CD4-positive, alpha-beta T cell treated with Interleukin-12 subunit alpha and Interleukin-12 subunit beta, for 1 hour (primary cell): ENCODE results near the gene EGR2.
A peak's percentile ranks its signal among the peaks of the same experiment; 100 is the strongest.

Source experiments
- DNase-seq: peaks from one replicate; pipeline ENCODE4 v3.0.0-alpha.2; 2020

The EGR2 gene

GRCh38 chr10:62817766-62818425 is 1.7 kb upstream of the EGR2 start:
- peak; percentile 74 for DNase-seq

- DNase-seq = no peak
Observed at GRCh38 chr10:62817121-62817765, 1.1 kb upstream of the EGR2 start.

- no peak for DNase-seq
Observed at GRCh38 chr10:62816076-62816330, 163 bp downstream of the EGR2 start.

GRCh38 chr10:62815381-62816075 is 638 bp downstream of the EGR2 start:
- DNase-seq = peak; percentile 14

- no peak for DNase-seq
Observed at GRCh38 chr10:62814756-62815380, 1.3 kb downstream of the EGR2 start.

GRCh38 chr10:62813981-62814380 is 2.2 kb downstream of the EGR2 start:
- no peak for DNase-seq

- no peak for DNase-seq
Observed at GRCh38 chr10:62813453-62813852, 2.7 kb downstream of the EGR2 start.

GRCh38 chr10:62812672-62813439 is 3.3 kb downstream of the EGR2 start:
- no peak for DNase-seq

GRCh38 chr10:62811159-62811875 is 4.8 kb downstream of the EGR2 start:
- peak; percentile 38 for DNase-seq

- no peak for DNase-seq
Observed at GRCh38 chr10:62810156-62810902, 5.8 kb downstream of the EGR2 start.

- no peak for DNase-seq
Observed at GRCh38 chr10:62806251-62806650, 9.9 kb downstream of the EGR2 start.

- peak; percentile 11 for DNase-seq
Observed at GRCh38 chr10:62805231-62806099, 10.7 kb downstream of the EGR2 start.

- peak; percentile 82 for DNase-seq
Observed at GRCh38 chr10:62804356-62805230, 11.6 kb downstream of the EGR2 start, which contains the start of gene ADO. ADO (plus strand) TSS chr10:62804720; CDS start chr10:62805060, 340 bp downstream.

GRCh38 chr10:62803724-62804355 is 12.3 kb downstream of the EGR2 start:
- no peak for DNase-seq

GRCh38 chr10:62801871-62802270 is 14.3 kb downstream of the EGR2 start:
- no peak for DNase-seq

- no peak for DNase-seq
Observed at GRCh38 chr10:62796896-62797295, 19.3 kb downstream of the EGR2 start.

GRCh38 chr10:62795762-62796161 is 20.4 kb downstream of the EGR2 start:
- DNase-seq = no peak

GRCh38 chr10:62795100-62795499 is 21.1 kb downstream of the EGR2 start:
- no peak for DNase-seq

GRCh38 chr10:62794306-62794705 is 21.9 kb downstream of the EGR2 start:
- DNase-seq = no peak
